GM23338 (cell line): ENCODE measurements around the gene IDS. TPM values are rescaled to one million over a fixed set of nuclear protein-coding genes. Genes with fewer than 3 reads are reported as not detected.

Experiments used
- ATAC-seq: fragments of 200-7000 bp; cut with Tn5 transposase; 3 replicates; pipeline ENCODE4 v1.9.1; 2020
- DNase-seq: peaks from one replicate; pipeline ENCODE4 v3.0.0-alpha.2; 2015; ENCODE audit warnings: low spot score
- H2AFZ ChIP-seq: fragments of 200-600 bp; sonication (generic); 2 replicates; pipeline ENCODE4 v1.8.0; 2016; ENCODE audit warnings: antibody characterized with exemption, mild to moderate bottlenecking, moderate library complexity
- H3F3A ChIP-seq: fragments of 200-600 bp; sonication (generic); replicated peaks from 2 replicates; pipeline ENCODE4 v1.8.0; 2017; ENCODE audit warnings: antibody characterized with exemption, mixed run types, low read depth
- H3K27ac ChIP-seq: fragments of 200-600 bp; sonication (generic); 2 replicates; pipeline ENCODE4 v1.6.1; 2016; ENCODE audit warnings: low read depth
- H3K27me3 ChIP-seq: fragments of 200-600 bp; sonication (generic); 2 replicates; pipeline ENCODE4 v1.8.0; 2016; ENCODE audit warnings: mild to moderate bottlenecking, mixed run types, moderate library complexity; ENCODE audit not compliant: insufficient read depth
- H3K36me3 ChIP-seq: fragments of 200-600 bp; sonication (generic); 2 replicates; pipeline ENCODE4 v1.8.0; 2016; ENCODE audit warnings: mild to moderate bottlenecking; ENCODE audit not compliant: insufficient read depth
- H3K4me1 ChIP-seq: fragments of 200-600 bp; sonication (generic); 2 replicates; pipeline ENCODE4 v1.8.0; 2016; ENCODE audit warnings: mild to moderate bottlenecking, moderate library complexity; ENCODE audit not compliant: insufficient read depth
- H3K4me2 ChIP-seq: fragments of 200-600 bp; sonication (generic); 2 replicates; pipeline ENCODE4 v1.7.1; 2017; ENCODE audit warnings: mixed run types
- H3K4me3 ChIP-seq: fragments of 200-600 bp; sonication (generic); 2 replicates; pipeline ENCODE4 v1.6.1; 2016; ENCODE audit warnings: mixed run types
- H3K79me2 ChIP-seq: fragments of 200-600 bp; sonication (generic); replicated peaks from 2 replicates; pipeline ENCODE4 v1.8.0; 2017; ENCODE audit warnings: mild to moderate bottlenecking; ENCODE audit not compliant: insufficient read depth
- H3K9me2 ChIP-seq: fragments of 200-600 bp; sonication (generic); 2 replicates; pipeline ENCODE4 v1.8.0; 2017; ENCODE audit not compliant: insufficient read depth
- H4K20me1 ChIP-seq: fragments of 200-600 bp; sonication (generic); replicated peaks from 2 replicates; pipeline ENCODE4 v1.8.0; 2017; ENCODE audit warnings: mild to moderate bottlenecking; ENCODE audit not compliant: insufficient read depth
- H3K27ac Mint-ChIP-seq: 2 replicates; pipeline ENCODE4 v1.8.0; 2020; ENCODE audit warnings: inconsistent platforms, mild to moderate bottlenecking, moderate library complexity, mixed read lengths
- H3K27me3 Mint-ChIP-seq: 3 replicates; pipeline ENCODE4 v1.8.0; 2022; ENCODE audit warnings: low read depth, mild to moderate bottlenecking, moderate library complexity, mixed read lengths, inconsistent platforms; ENCODE audit not compliant: insufficient read depth, poor library complexity
- H3K36me3 Mint-ChIP-seq: 3 replicates; pipeline ENCODE4 v1.8.0; 2021; ENCODE audit warnings: low read depth, mild to moderate bottlenecking, inconsistent platforms, moderate library complexity, mixed read lengths
- H3K4me1 Mint-ChIP-seq: 3 replicates; pipeline ENCODE4 v1.8.0; 2020; ENCODE audit warnings: mild to moderate bottlenecking, inconsistent platforms, mixed read lengths
- H3K4me3 Mint-ChIP-seq: 3 replicates; pipeline ENCODE4 v1.8.0; 2021; ENCODE audit warnings: moderate library complexity, mild to moderate bottlenecking, inconsistent platforms, mixed read lengths
- H3K9me3 Mint-ChIP-seq: 3 replicates; pipeline ENCODE4 v1.8.0; 2020; ENCODE audit warnings: moderate library complexity, mild to moderate bottlenecking, inconsistent platforms, mixed read lengths
- CREB1 ChIP-seq: fragments of 250-450 bp; sonication (Bioruptor Pico); IDR thresholded peaks from 2 replicates; pipeline ENCODE4 v1.5.0; 2020; ENCODE audit warnings: low read depth, mild to moderate bottlenecking, moderate library complexity
- EZH2 ChIP-seq: fragments of 200-600 bp; sonication (generic); IDR thresholded peaks from one replicate; pipeline ENCODE4 v1.8.0; 2017; ENCODE audit warnings: antibody characterized with exemption, mild to moderate bottlenecking, low read depth; ENCODE audit not compliant: unreplicated experiment
- EZH2phosphoT487 ChIP-seq: fragments of 200-600 bp; sonication (generic); IDR thresholded peaks from one replicate; pipeline ENCODE4 v1.8.1; 2018; ENCODE audit warnings: antibody characterized with exemption; ENCODE audit not compliant: unreplicated experiment
- JUNB ChIP-seq: IDR thresholded peaks from one replicate; pipeline ENCODE4 v1.6.1; 2016; ENCODE audit warnings: antibody characterized with exemption; ENCODE audit not compliant: unreplicated experiment
- NANOG ChIP-seq: IDR thresholded peaks from 2 replicates; pipeline ENCODE4 v1.6.1; 2016; ENCODE audit warnings: antibody characterized with exemption, borderline replicate concordance
- POLR2AphosphoS5 ChIP-seq: IDR thresholded peaks from 2 replicates; pipeline ENCODE4 v1.6.1; 2016; ENCODE audit warnings: antibody characterized with exemption, low read depth
- STAT1 ChIP-seq: IDR thresholded peaks from one replicate; pipeline ENCODE4 v1.6.1; 2016; ENCODE audit warnings: antibody characterized with exemption; ENCODE audit not compliant: unreplicated experiment
- ZNF114 ChIP-seq: fragments of 250-450 bp; sonication (Bioruptor Pico); IDR thresholded peaks from 2 replicates; pipeline ENCODE4 v1.5.0; 2020; ENCODE audit warnings: mild to moderate bottlenecking, moderate library complexity
- ZNF331 ChIP-seq: fragments of 250-450 bp; sonication (Bioruptor Pico); IDR thresholded peaks from 2 replicates; pipeline ENCODE4 v1.5.0; 2020; ENCODE audit warnings: low read depth, mild to moderate bottlenecking, moderate library complexity
- polyA plus RNA-seq: library from polyadenylated mRNA; unstranded; fragments of >200 nt; fragmentation: Nextera tagmentation; extraction: Ambion mirVana; gene quantifications from 2 replicates; pipeline ENCODE4 v1.2.1, GENCODE V29; 2016
- total RNA-seq: library from RNA; depleted of rRNA; stranded (reverse); fragments of >200 nt; shearing (Covaris generic); gene quantifications from 2 replicates; pipeline ENCODE4 v1.2.3, GENCODE V29; 2014
- TF ChIP-seq, protein P1 (sequence below): fragments of 250-450 bp; sonication (Bioruptor Pico); IDR thresholded peaks from 2 replicates; pipeline ENCODE4 v1.5.0; 2020; ENCODE audit warnings: mild to moderate bottlenecking, moderate library complexity
- TF ChIP-seq, protein P2 (sequence below): IDR thresholded peaks from 2 replicates; pipeline ENCODE4 v1.6.1; 2016; ENCODE audit warnings: antibody characterized with exemption
- TF ChIP-seq, protein P3 (sequence below): IDR thresholded peaks from one replicate; pipeline ENCODE4 v1.6.1; 2018; ENCODE audit warnings: antibody characterized with exemption; ENCODE audit not compliant: unreplicated experiment
- TF ChIP-seq, protein P4 (sequence below), 2 experiments: fragments of 200-600 bp in 1 of 2; sonication (generic) in 1 of 2; conservative IDR thresholded peaks; 2 replicates each; pipeline versions ENCODE4 v1.5.1 to v1.6.1; 2016 to 2017; ENCODE audit warnings: antibody characterized with exemption in 2 of 2, low read depth in 2 of 2, mild to moderate bottlenecking in 2 of 2, moderate library complexity in 1 of 2

Gene IDS
- total and polyA plus RNA-seq, 2 experiments from 2014 or later, result 8.2 to 12.3 TPM

DNA sequence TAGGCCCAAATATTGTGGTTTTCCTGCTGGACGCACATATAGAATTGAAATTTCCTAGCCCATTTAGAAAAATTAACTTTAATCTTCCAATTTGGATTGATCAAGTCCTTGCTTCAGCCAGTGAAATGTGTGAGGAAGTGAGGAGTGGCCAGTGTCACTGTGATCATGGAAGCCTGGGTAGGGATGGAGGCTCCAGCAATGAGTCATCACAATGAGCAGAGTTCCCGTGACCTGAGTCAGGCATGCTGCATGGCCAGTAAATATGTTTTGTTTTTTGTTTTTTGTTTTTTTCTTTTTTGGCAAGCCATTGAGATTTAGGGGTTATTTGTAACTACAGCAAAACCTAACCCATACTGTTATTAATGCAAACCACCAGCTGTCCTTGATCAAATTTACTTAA lies 52.1 kb downstream of the IDS start:
- H3K36me3 Mint-ChIP-seq, result no peaks in the 10 kb centered on the region
- H3K4me1 Mint-ChIP-seq, result no peaks in the 10 kb centered on the region
- Histone ChIP-seq H3K36me3 (no peaks in the 10 kb centered on the region), H2AFZ (no peak overlapping the region), H4K20me1 (no peaks in the 10 kb centered on the region), H3K4me2 (no peak overlapping the region), H3K27me3 (no peaks in the 10 kb centered on the region), H3K79me2 (no peaks in the 10 kb centered on the region), H3F3A (no peaks in the 10 kb centered on the region), H3K9me2 (no peaks in the 10 kb centered on the region), H3K4me3 (no peak overlapping the region), H3K27ac (no peak overlapping the region), H3K4me1 (no peaks in the 10 kb centered on the region)
- no peak overlapping the region for H3K4me3 Mint-ChIP-seq
- H3K27me3 Mint-ChIP-seq, result no peaks in the 10 kb centered on the region
- no peaks in the 10 kb centered on the region; the same call in 1 of the 3 replicates for H3K9me3 Mint-ChIP-seq
- ATAC-seq (no peak), DNase-seq (no peak)
- TF ChIP-seq, protein P1, sequence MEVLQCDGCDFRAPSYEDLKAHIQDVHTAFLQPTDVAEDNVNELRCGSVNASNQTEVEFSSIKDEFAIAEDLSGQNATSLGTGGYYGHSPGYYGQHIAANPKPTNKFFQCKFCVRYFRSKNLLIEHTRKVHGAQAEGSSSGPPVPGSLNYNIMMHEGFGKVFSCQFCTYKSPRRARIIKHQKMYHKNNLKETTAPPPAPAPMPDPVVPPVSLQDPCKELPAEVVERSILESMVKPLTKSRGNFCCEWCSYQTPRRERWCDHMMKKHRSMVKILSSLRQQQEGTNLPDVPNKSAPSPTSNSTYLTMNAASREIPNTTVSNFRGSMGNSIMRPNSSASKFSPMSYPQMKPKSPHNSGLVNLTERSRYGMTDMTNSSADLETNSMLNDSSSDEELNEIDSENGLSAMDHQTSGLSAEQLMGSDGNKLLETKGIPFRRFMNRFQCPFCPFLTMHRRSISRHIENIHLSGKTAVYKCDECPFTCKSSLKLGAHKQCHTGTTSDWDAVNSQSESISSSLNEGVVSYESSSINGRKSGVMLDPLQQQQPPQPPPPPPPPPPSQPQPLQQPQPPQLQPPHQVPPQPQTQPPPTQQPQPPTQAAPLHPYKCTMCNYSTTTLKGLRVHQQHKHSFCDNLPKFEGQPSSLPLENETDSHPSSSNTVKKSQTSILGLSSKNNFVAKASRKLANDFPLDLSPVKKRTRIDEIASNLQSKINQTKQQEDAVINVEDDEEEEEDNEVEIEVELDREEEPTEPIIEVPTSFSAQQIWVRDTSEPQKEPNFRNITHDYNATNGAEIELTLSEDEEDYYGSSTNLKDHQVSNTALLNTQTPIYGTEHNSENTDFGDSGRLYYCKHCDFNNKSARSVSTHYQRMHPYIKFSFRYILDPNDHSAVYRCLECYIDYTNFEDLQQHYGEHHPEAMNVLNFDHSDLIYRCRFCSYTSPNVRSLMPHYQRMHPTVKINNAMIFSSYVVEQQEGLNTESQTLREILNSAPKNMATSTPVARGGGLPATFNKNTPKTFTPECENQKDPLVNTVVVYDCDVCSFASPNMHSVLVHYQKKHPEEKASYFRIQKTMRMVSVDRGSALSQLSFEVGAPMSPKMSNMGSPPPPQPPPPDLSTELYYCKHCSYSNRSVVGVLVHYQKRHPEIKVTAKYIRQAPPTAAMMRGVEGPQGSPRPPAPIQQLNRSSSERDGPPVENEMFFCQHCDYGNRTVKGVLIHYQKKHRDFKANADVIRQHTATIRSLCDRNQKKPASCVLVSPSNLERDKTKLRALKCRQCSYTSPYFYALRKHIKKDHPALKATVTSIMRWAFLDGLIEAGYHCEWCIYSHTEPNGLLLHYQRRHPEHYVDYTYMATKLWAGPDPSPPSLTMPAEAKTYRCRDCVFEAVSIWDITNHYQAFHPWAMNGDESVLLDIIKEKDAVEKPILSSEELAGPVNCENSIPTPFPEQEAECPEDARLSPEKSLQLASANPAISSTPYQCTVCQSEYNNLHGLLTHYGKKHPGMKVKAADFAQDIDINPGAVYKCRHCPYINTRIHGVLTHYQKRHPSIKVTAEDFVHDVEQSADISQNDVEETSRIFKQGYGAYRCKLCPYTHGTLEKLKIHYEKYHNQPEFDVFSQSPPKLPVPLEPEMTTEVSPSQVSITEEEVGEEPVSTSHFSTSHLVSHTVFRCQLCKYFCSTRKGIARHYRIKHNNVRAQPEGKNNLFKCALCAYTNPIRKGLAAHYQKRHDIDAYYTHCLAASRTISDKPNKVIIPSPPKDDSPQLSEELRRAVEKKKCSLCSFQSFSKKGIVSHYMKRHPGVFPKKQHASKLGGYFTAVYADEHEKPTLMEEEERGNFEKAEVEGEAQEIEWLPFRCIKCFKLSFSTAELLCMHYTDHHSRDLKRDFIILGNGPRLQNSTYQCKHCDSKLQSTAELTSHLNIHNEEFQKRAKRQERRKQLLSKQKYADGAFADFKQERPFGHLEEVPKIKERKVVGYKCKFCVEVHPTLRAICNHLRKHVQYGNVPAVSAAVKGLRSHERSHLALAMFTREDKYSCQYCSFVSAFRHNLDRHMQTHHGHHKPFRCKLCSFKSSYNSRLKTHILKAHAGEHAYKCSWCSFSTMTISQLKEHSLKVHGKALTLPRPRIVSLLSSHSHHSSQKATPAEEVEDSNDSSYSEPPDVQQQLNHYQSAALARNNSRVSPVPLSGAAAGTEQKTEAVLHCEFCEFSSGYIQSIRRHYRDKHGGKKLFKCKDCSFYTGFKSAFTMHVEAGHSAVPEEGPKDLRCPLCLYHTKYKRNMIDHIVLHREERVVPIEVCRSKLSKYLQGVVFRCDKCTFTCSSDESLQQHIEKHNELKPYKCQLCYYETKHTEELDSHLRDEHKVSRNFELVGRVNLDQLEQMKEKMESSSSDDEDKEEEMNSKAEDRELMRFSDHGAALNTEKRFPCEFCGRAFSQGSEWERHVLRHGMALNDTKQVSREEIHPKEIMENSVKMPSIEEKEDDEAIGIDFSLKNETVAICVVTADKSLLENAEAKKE (CRISPR knock-in tag), result no peak
- TF ChIP-seq, protein P2, sequence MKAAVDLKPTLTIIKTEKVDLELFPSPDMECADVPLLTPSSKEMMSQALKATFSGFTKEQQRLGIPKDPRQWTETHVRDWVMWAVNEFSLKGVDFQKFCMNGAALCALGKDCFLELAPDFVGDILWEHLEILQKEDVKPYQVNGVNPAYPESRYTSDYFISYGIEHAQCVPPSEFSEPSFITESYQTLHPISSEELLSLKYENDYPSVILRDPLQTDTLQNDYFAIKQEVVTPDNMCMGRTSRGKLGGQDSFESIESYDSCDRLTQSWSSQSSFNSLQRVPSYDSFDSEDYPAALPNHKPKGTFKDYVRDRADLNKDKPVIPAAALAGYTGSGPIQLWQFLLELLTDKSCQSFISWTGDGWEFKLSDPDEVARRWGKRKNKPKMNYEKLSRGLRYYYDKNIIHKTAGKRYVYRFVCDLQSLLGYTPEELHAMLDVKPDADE, result no peak
- no peak for TF ChIP-seq ZNF114
- TF ChIP-seq, protein P3, sequence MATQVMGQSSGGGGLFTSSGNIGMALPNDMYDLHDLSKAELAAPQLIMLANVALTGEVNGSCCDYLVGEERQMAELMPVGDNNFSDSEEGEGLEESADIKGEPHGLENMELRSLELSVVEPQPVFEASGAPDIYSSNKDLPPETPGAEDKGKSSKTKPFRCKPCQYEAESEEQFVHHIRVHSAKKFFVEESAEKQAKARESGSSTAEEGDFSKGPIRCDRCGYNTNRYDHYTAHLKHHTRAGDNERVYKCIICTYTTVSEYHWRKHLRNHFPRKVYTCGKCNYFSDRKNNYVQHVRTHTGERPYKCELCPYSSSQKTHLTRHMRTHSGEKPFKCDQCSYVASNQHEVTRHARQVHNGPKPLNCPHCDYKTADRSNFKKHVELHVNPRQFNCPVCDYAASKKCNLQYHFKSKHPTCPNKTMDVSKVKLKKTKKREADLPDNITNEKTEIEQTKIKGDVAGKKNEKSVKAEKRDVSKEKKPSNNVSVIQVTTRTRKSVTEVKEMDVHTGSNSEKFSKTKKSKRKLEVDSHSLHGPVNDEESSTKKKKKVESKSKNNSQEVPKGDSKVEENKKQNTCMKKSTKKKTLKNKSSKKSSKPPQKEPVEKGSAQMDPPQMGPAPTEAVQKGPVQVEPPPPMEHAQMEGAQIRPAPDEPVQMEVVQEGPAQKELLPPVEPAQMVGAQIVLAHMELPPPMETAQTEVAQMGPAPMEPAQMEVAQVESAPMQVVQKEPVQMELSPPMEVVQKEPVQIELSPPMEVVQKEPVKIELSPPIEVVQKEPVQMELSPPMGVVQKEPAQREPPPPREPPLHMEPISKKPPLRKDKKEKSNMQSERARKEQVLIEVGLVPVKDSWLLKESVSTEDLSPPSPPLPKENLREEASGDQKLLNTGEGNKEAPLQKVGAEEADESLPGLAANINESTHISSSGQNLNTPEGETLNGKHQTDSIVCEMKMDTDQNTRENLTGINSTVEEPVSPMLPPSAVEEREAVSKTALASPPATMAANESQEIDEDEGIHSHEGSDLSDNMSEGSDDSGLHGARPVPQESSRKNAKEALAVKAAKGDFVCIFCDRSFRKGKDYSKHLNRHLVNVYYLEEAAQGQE, result no peak
- TF ChIP-seq JUNB, result no peak
- no peak for TF ChIP-seq ZNF331
- TF ChIP-seq, protein P4, sequence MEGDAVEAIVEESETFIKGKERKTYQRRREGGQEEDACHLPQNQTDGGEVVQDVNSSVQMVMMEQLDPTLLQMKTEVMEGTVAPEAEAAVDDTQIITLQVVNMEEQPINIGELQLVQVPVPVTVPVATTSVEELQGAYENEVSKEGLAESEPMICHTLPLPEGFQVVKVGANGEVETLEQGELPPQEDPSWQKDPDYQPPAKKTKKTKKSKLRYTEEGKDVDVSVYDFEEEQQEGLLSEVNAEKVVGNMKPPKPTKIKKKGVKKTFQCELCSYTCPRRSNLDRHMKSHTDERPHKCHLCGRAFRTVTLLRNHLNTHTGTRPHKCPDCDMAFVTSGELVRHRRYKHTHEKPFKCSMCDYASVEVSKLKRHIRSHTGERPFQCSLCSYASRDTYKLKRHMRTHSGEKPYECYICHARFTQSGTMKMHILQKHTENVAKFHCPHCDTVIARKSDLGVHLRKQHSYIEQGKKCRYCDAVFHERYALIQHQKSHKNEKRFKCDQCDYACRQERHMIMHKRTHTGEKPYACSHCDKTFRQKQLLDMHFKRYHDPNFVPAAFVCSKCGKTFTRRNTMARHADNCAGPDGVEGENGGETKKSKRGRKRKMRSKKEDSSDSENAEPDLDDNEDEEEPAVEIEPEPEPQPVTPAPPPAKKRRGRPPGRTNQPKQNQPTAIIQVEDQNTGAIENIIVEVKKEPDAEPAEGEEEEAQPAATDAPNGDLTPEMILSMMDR (conservative IDR thresholded peaks at IDR 0.05; ENCODE audit: low read depth in 2 of 2), result no peak
- no peak for TF ChIP-seq EZH2phosphoT487
- TF ChIP-seq NANOG, result no peak
- TF ChIP-seq CREB1 (CRISPR knock-in tag), result no peak
- no peak for TF ChIP-seq POLR2AphosphoS5
- no peak for TF ChIP-seq STAT1
- no peak for TF ChIP-seq EZH2
- H3K27ac Mint-ChIP-seq, result no peak overlapping the region
